ENCODE data around the gene UQCR10. TPM values are rescaled to one million over a fixed set of nuclear protein-coding genes. Genes with fewer than 3 reads are reported as not detected.
"Not testable (repeated sequence)": the region's sequence is repeated elsewhere in the genome, so short reads cannot be mapped to it uniquely, and the experiment has no call there.

The UQCR10 gene
- total RNA-seq, 2 experiments from 2014 or later, result 83.6 to 84.2 TPM

- H3K36me3 Mint-ChIP-seq, result peaks cover 7% of the 10 kb centered on the region
These were observed 24.8 kb upstream of the UQCR10 start for GRCh38 chr22:29742326-29742725.

DNA sequence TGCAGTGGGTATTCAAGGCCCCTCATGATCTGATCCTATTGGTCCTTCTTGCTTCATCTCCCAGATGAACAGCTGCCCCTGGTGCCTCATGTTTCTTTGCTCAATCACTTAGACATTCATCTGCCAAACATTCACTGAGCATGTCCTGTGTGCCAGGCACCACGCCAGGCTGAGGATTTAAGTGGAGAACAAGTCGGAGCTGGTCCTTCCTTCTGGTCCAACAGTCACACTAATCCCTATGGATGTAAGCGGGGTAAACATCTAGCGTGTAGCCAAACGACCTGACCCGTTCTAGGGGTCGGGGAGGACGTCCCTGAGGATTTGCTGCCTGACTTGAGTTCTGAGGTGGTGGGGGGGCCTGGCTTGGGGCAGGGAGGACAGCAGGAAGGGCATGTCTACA lies 22.3 kb upstream of the UQCR10 start:
- POLR2A ChIA-PET, result no interaction called here
- Mint-ChIP-seq H3K27ac (no peak overlapping the region), H3K4me1 (peaks cover 6% of the 10 kb centered on the region), H3K9me3 (no peaks in the 10 kb centered on the region), H3K36me3 (peaks cover 7% of the 10 kb centered on the region), H3K27me3 (no peaks in the 10 kb centered on the region), H3K4me3 (no peak overlapping the region)
- ATAC-seq (ENCODE audit: low read depth), result no peak
- DNase-seq, result no peak

More at GRCh38 chr22:29742326-29742725, 24.8 kb upstream of the UQCR10 start:
- no peak overlapping the region for H3K27ac Mint-ChIP-seq
- H3K4me3 Mint-ChIP-seq, result no peak overlapping the region
- H3K9me3 Mint-ChIP-seq, result no peaks in the 10 kb centered on the region
- no peak for DNase-seq
- POLR2A ChIA-PET, result interaction anchor here (1.3 kb wide), 1 partner anchor 24 kb away, joined by 4 read pairs; the partner anchor contains the start of genes UQCR10 and ZMAT5
- peak; percentile 30 for ATAC-seq (ENCODE audit: low read depth)
- peaks cover 6% of the 10 kb centered on the region for H3K4me1 Mint-ChIP-seq
- no peaks in the 10 kb centered on the region for H3K27me3 Mint-ChIP-seq

DNA sequence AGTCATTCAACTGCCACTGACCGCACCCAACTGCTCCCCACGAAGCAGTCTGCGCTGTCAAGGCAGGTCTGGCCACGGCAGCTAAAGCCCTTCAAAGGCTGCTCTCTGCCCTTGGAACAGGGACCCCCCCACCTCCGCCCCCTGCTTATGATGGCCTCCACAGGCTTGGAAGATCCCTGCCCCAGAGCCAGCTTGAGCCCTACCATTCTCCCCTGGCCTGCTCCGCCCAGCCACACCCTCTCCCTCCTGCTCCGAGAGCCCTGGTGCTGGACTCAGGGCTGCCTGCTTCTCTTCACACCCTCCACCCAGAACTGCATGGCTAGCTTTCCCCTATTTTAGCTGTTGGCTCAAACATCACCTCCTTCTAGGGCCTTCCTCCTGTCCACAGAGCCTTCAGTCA lies 19.3 kb upstream of the UQCR10 start:
- peaks cover 4% of the 10 kb centered on the region for H3K36me3 Mint-ChIP-seq
- H3K27me3 Mint-ChIP-seq, result no peaks in the 10 kb centered on the region
- ATAC-seq (ENCODE audit: low read depth) (no peak), DNase-seq (no peak)
- H3K27ac Mint-ChIP-seq, result no peak overlapping the region
- H3K4me1 Mint-ChIP-seq, result peaks cover 15% of the 10 kb centered on the region
- H3K4me3 Mint-ChIP-seq, result no peak overlapping the region
- H3K9me3 Mint-ChIP-seq, result no peaks in the 10 kb centered on the region
- POLR2A ChIA-PET, result no interaction called here

DNA sequence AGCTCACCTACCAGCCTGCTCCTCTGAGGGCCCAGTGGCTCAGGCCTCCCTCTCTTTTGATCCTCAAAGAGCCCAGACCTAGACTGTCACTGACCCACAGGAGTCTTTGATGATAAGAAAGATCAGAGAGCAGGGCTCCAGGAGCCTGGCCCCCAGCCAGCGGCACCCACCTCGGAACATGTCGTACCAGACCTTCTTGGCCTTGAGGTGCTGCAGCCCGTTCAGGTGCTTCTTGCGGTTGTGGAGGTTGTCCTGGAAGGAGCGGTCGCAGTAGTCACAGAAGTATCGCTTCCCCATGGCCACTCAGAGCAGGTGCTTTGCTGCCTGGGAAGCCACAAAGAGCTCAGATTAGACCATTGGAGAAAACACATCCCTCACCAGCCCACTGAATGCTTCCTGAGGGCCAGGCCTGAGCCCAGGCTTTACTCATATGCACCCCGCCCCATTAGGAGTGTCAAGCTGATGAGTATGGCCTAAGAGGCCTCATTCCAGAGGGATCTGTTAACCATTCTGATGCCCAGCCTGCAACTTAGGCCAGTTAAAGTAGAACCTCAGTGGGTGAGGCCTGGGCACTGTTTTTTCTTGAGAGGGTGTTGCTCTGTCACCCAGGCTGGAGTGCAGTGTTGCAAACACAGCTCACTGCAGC lies 18.8 kb upstream of the UQCR10 start:
- Mint-ChIP-seq H3K36me3 (peaks cover 4% of the 10 kb centered on the region), H3K27me3 (no peaks in the 10 kb centered on the region), H3K4me1 (peaks cover 15% of the 10 kb centered on the region), H3K9me3 (no peaks in the 10 kb centered on the region), H3K4me3 (no peak overlapping the region), H3K27ac (no peak overlapping the region)
- DNase-seq, result no peak
- POLR2A ChIA-PET, result no interaction called here
- ATAC-seq (ENCODE audit: low read depth), result no peak

DNA sequence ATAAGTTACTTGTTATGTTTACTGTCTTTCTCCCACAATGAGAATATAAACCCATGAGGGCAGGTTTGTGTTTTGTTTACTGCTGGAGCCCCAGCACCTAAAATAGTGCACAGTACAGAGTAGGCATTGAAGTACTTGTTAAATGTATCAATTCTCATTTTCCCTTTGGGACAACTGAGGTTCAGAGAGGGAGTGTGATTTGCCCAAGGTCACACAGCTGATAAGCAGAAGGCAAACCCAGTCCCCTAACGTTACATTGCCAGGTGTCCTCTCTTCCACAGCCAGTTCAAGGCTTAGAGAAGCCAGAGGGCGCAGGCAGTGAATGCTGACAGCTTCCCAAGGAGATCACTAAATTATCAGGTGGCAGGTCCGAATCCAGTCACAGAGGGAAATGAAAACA lies 17.1 kb upstream of the UQCR10 start:
- Mint-ChIP-seq H3K9me3 (no peaks in the 10 kb centered on the region), H3K36me3 (peaks cover 4% of the 10 kb centered on the region), H3K4me1 (peaks cover 15% of the 10 kb centered on the region), H3K4me3 (no peak overlapping the region), H3K27me3 (no peaks in the 10 kb centered on the region), H3K27ac (peak overlapping the region; percentile 82)
- no peak for DNase-seq
- ATAC-seq (ENCODE audit: low read depth), result no peak
- POLR2A ChIA-PET, result no interaction called here

GRCh38 chr22:29750559-29751538 lies 16.3 kb upstream of the UQCR10 start:
- DNase-seq, result no peak
- Mint-ChIP-seq H3K9me3 (no peaks in the 10 kb centered on the region), H3K27me3 (no peaks in the 10 kb centered on the region), H3K36me3 (peaks cover 4% of the 10 kb centered on the region), H3K4me3 (no peak overlapping the region), H3K27ac (peak overlapping the region; percentile 82), H3K4me1 (peaks cover 15% of the 10 kb centered on the region)
- POLR2A ChIA-PET, result interaction anchor here (1.1 kb wide), 1 partner anchor 16 kb away, joined by 3 read pairs; the partner anchor contains the start of gene ZMAT5
- ATAC-seq (ENCODE audit: low read depth), result peak; percentile 82

DNA sequence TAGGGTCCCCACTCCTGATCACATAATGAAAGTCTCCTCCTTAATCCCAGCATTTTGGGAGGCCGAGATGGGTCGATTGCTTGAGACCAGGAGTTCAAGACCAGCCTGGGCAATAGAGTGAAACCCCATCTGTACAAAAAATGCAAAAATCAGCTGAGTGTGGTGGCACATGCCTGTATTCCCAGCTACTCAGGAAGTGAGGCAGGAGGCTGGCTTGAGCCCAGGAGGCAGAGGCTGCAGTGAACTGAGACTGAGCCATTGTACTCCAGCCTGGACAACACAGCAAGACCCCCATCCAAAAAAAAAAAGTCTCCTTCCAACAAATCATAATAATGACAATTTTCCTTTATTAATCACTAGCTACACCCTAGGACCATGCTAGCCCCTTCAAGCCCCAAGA lies 15.5 kb upstream of the UQCR10 start:
- peaks cover 4% of the 10 kb centered on the region for H3K36me3 Mint-ChIP-seq
- no peaks in the 10 kb centered on the region for H3K27me3 Mint-ChIP-seq
- no peak overlapping the region for H3K4me3 Mint-ChIP-seq
- no peaks in the 10 kb centered on the region for H3K9me3 Mint-ChIP-seq
- DNase-seq (no peak), ATAC-seq (ENCODE audit: low read depth) (no peak)
- H3K27ac Mint-ChIP-seq, result peak overlapping the region; percentile 67
- H3K4me1 Mint-ChIP-seq, result peaks cover 15% of the 10 kb centered on the region
- POLR2A ChIA-PET, result interaction anchor here (1.1 kb wide), 1 partner anchor 15 kb away, joined by 3 read pairs; the partner anchor contains the start of gene ZMAT5

- Mint-ChIP-seq H3K4me3 (no peak overlapping the region), H3K4me1 (peaks cover 15% of the 10 kb centered on the region), H3K27ac (no peak overlapping the region), H3K9me3 (no peaks in the 10 kb centered on the region), H3K36me3 (peaks cover 4% of the 10 kb centered on the region), H3K27me3 (no peaks in the 10 kb centered on the region)
- POLR2A ChIA-PET, result no interaction called here
- DNase-seq, result no peak
- no peak for ATAC-seq (ENCODE audit: low read depth)
These were observed 13.1 kb upstream of the UQCR10 start for GRCh38 chr22:29753808-29754657.

DNA sequence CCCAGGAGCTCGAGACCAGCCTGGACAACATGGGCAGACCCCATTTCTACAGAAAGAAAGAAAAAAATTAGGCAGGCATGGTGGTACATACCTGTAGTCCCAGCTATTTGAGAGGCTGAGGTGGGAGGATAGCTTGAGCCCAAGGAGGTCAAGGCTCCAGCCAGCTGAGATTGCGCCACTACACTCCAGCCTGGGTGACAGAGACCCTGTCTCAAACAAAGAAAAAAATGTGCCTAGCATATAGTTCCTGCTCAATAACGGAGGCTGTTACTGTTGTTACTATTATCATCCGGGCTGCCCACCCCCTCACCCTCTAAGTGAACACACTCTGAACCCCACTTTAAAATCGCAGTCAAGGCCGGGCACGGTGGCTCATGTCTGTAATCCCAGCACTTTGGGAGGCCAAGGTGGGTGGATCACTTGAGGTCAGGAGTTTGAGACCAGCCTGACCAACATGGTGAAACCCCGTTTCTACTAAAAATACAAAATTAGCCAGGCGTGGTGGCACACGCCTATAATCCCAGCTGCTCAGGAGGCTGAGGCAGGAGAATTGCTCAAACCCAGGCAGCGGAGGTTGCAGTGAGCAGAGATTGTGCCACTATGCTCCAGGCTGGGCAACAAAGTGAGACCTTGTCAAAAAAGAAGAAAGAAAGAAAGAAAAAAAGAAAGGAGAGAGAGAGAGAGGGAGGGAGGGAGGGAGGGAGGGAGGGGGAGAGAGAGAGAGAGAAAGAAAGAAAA lies 12.3 kb upstream of the UQCR10 start:
- peaks cover 15% of the 10 kb centered on the region for H3K4me1 Mint-ChIP-seq
- H3K9me3 Mint-ChIP-seq; H3K27me3 Mint-ChIP-seq; H3K36me3 Mint-ChIP-seq; H3K27ac Mint-ChIP-seq; H3K4me3 Mint-ChIP-seq; ATAC-seq (ENCODE audit: low read depth); POLR2A ChIA-PET; DNase-seq: not testable (repeated sequence)

GRCh38 chr22:29755889-29756288 lies 11.3 kb upstream of the UQCR10 start:
- DNase-seq, result no peak
- Mint-ChIP-seq H3K4me3 (no peak overlapping the region), H3K9me3 (no peaks in the 10 kb centered on the region), H3K4me1 (peaks cover 7% of the 10 kb centered on the region), H3K27ac (no peak overlapping the region), H3K27me3 (no peaks in the 10 kb centered on the region), H3K36me3 (no peaks in the 10 kb centered on the region)
- POLR2A ChIA-PET, result no interaction called here
- no peak for ATAC-seq (ENCODE audit: low read depth)

GRCh38 chr22:29756341-29756740 lies 10.8 kb upstream of the UQCR10 start:
- H3K4me3 Mint-ChIP-seq, result no peak overlapping the region
- no peaks in the 10 kb centered on the region for H3K27me3 Mint-ChIP-seq
- ATAC-seq (ENCODE audit: low read depth), result no peak
- no peak for DNase-seq
- POLR2A ChIA-PET, result no interaction called here
- no peak overlapping the region for H3K27ac Mint-ChIP-seq
- H3K36me3 Mint-ChIP-seq, result no peaks in the 10 kb centered on the region
- H3K9me3 Mint-ChIP-seq, result no peaks in the 10 kb centered on the region
- peaks cover 4% of the 10 kb centered on the region for H3K4me1 Mint-ChIP-seq

DNA sequence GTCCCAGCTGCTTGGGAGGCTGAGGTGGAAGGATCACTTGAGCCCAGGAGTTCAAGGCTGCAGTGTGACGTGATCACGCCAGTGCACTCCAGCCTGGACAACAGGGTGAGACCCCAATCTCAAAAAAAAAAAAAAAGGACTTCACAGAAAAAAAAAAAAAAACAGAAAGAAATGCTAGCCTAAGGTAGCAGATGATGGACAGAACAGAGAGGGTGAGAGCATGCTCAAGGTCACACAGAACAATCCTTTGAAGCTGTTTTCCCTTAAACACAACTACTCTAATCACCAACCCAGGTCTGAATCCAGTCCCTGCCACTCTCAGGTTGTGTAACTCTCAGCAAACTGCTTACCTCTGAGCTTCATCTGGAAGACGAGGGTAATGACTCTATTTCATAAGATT lies 10.1 kb upstream of the UQCR10 start:
- Mint-ChIP-seq H3K9me3 (no peaks in the 10 kb centered on the region), H3K27ac (no peak overlapping the region), H3K36me3 (no peaks in the 10 kb centered on the region), H3K4me1 (no peaks in the 10 kb centered on the region), H3K27me3 (no peaks in the 10 kb centered on the region), H3K4me3 (no peak overlapping the region)
- ATAC-seq (ENCODE audit: low read depth) (no peak), DNase-seq (no peak)
- POLR2A ChIA-PET, result no interaction called here
